Left ventricle myocardium superior (tissue), 1 donor: ENCODE data around the gene RP9. TPM values are rescaled to one million over a fixed set of nuclear protein-coding genes. Genes with fewer than 3 reads are reported as not detected.

ENCODE experiments used
- ATAC-seq: fragments of 200-7000 bp; cut with Tn5 transposase; one replicate; pipeline ENCODE4 v1.9.1; 2020; ENCODE audit warnings: mild to moderate bottlenecking, moderate library complexity
- DNase-seq: peaks from one replicate; pipeline ENCODE4 v3.0.0-alpha.2; 2020
- intact Hi-C: fragments of 100-400 bp; cut with micrococcal nuclease; formaldehyde crosslinking; loops from one replicate; pipeline ENCODE4 v1.11.0; 2022
- long read RNA-seq: library from polyadenylated mRNA; unstranded; transcript quantifications from one replicate; pipeline ENCODE4 v2.0.0, GENCODE V29; 2021
- total RNA-seq: library from RNA; stranded (reverse); fragmentation: NEBNext Ultra II Directional; extraction: Animal tissue kit (Norgen Biotek cat#: 25700); gene quantifications from one replicate; pipeline ENCODE4 v1.2.1, GENCODE V29; 2021
- donor health status: DM: no; HTN: yes; CAD: no; lungs with severe emphysema.

RP9 gene, protein sequence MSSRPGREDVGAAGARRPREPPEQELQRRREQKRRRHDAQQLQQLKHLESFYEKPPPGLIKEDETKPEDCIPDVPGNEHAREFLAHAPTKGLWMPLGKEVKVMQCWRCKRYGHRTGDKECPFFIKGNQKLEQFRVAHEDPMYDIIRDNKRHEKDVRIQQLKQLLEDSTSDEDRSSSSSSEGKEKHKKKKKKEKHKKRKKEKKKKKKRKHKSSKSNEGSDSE
- total RNA-seq, result 23.3 TPM
- long read RNA-seq, transcript RP9-201 (6 exons, 1,121 nt), result major isoform, 50 of 55 reads
- long read RNA-seq, partial matches to known transcripts, result 2 of 55 reads
- long read RNA-seq, other reads (novel, unspliced or antisense), result 3 of 55 reads

DNA sequence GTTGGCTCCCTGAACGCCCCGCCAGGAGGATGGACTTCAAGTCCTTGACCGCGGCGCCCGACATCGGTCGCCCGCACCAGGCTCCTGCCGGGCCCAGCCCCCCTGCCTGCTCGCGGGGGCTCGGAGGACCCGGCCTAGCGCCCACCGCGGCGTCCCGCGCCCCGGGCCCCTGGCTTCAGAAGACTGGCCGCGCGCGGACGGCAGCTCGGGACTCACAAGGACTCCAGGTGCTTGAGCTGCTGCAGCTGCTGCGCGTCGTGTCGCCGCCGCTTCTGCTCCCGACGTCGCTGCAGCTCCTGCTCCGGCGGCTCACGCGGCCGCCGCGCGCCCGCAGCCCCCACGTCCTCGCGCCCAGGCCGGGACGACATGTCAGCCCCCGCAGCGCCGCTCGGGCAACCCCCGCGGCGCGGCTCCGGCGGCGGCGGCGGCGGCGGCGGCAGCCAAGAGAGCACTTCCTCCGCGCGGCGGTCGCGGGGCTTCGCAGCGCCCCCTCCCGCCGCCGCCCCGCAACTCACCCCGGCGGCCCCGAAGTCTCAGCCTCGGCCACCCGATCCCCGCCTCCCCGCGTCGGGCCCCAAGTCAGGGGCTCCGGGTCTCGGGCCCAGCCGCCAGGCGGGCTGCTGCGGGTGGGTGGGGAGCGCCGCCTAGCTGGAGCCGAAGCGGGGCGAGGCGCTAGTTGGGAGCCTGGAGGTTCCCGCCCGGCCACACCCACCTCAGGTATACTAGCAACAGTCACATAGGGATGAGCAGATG is at the start of gene RP9:
RP9 (minus strand) TSS at position 400 of the 753 bp plus-strand sequence; CDS start at position 368, 32 bp downstream.
- DNase-seq, result peak; percentile 85
- intact Hi-C loops, result no loop called here
- ATAC-seq, result peak; percentile 89

DNA sequence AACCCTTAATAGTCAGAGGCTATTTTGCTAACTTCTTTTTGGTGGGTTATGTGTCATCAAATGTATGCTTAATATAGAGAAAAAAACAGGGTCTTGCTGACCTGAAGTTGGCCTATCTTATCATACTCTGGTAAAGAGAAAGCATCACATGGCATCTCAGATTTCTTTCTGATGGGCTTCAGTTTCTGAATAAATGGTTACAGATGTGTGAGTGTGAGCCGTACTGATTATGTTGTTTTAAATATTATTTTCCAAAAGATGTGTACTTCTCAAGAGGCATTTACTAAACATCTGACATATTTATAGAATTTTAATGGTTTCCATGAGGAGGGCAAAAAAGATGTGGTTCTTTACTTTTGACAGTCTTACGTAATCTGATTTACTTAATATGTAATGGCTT is 48.6 kb upstream of the RP9 start:
- intact Hi-C loops, result no loop called here
- no peak for ATAC-seq
- no peak for DNase-seq

DNA sequence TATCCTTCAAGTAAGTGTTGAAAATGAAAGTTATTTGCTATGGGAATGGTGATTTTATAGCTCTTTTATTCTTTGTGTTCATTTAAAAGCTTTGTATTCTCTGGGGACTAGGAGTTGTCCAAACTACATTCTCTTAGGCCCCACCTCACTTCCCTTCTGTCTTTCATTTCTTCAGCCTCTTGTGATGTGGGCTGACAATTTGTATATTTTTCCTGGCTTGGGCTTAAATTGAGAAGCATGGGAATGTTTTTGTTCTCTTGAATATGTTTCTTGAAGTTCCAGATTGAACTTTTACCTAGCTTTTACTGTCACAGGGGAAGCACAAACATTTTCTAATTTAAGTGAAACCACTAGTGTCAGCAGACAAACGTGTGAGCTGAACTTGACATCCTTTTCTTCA is 48.1 kb upstream of the RP9 start:
- intact Hi-C loops, result no loop called here
- peak; percentile 45 for ATAC-seq

DNA sequence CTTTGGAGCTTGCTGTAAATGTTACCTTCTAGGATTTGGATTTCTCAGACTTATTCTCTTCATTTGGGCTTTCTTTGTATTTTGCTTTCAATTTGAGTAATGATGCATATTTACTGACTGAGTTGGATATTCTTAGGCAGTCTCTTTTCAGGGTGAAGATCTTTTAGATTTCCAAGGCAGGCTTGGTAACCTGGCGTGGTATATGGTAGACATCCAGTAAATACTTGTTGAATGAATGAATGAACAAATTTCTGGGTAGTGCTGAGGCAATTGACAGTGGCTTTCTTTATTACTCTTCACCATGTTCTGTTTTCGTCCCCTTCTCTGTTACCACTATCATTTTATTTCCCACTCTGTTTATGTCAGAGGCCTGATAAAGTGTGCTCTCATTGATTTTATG is 47.2 kb upstream of the RP9 start:
- intact Hi-C loops, result no loop called here
- no peak for DNase-seq
- no peak for ATAC-seq

More for the DNA sequence above, 48.1 kb upstream of the RP9 start:
- DNase-seq, result no peak

DNA sequence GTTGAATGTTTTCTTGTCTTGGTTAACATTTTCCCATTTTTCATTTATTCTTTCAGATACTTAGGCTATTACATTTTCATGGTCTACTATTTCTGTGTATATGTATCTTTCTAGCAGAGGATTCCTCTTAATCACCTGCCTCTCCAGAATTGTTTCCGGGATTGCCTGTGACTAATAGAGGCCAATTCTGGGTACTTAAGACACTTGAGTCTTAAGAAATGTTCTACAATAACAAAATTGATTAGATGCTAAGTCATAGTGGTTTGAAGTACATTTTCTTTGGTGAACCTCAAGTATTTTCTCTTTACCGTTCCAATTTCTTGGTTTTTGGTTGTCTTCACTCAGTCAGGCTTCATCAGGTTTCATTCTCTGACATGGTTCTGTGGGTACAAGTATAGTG is 46.6 kb upstream of the RP9 start:
- intact Hi-C loops, result no loop called here
- ATAC-seq, result no peak
- DNase-seq, result no peak

DNA sequence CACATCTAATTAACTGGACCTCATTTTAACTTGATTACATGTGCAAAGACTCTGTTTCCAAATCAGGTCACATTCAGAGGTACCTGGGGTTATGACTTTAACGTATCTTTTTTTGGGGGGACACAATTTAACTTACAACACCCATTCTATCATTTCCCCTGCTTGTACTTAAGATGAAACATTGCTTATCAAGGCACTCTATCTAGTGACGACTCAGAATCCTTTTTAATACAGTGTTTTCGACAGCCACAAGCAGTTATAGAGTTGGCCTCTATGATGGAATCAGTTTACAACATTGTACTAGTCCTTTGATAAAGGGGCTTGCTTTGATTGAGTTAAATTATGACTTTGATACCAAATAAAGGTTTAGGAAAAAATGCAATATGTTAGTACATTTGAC is 42.9 kb upstream of the RP9 start:
- DNase-seq (no peak), ATAC-seq (no peak)
- intact Hi-C loops, result no loop called here

DNA sequence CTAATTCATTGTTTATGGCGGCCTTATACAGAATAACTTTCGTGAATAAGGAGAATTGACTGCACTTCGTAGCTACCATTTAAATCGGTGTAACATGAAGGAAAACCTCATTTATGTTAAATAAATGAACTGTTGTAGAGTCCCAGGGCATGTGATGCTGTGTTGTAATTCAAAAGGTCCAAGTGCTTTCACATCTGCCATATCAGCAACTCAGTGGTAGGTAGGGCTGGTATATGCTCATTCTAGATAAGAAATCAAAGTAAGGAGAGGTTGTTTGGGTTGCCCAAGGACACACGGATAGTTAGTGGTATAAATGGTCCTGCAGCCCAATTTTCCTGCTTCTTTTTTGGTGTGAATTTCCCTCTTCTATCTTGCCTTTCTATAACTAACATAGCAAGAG is 36.0 kb upstream of the RP9 start:
- DNase-seq, result no peak
- no peak for ATAC-seq
- intact Hi-C loops, result no loop called here

DNA sequence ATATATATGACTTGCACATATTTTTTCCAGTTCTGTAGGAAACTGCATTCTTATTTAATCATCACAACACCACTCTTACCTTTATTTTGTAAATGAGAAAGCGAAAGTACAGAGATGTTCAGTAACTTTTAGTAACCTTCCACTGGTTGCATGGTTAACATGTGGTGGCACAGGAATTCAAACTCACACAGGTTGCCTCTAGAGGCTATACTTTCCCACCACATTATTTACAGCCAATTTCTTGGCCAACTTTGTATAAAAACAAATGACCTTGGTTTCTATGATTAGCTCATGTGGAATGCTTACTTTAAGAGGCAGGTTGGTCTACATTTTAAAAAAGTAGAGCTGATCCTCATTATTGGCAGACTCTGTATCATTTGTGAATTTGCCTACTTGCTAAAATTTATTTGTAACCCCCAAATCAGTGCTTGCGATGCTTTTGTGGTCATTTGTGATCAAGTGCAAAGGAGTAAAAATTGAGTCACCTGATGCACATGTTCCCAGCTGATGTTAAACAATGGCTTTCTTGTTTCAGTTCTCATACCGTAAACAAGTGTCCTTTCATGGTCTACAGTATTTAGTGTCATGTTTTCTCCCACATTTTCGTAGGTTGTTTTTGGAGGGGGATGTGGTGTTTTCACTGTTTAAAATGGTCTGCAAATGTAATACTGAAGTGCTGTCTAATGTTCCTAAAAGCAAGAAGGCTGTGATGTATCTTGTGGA is 35.0 kb upstream of the RP9 start:
- DNase-seq (no peak), ATAC-seq (no peak)

DNA sequence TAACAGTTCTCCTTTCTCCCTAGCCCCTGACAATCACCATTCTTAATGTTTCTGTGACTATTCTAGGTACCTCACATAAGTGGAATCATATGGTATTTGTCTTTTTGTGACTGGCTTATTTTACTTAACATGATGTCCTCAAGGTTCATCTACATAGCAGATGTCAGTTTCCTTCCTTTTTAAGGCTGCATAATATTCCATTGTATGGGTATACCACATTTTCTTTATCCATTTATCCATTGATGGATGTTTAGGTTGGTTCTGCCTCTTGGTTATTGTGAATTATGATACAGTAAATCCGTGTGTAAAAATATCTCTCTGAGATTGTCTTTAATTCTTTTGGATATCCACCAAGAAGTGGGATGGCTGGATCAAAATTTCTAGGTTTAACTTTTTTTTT is 33.4 kb upstream of the RP9 start:
- DNase-seq, result no peak
- intact Hi-C loops, result no loop called here
- ATAC-seq, result no peak

More for the DNA sequence above, 35.0 kb upstream of the RP9 start:
- intact Hi-C loops, result no loop called here

DNA sequence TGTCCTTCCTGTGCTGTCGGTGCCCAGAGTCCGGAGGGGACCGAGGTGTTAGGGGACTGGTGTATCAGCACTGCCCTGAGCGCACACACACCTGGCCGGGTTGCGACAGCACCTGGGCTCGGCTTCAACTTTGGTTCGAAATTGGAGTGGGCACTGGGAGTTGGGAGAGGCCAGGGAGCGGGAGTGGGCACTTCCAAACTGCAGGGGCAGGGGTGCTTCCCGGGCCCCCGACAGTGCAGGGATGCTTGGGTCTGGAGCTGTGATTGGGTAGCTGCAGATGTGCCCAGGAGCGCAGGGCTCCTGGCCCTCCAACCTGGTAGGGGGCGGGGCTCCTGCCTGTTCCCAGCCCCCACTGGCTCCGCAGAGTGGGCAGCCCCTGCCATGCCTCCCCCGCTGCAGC is 27.9 kb upstream of the RP9 start:
- intact Hi-C loops, result no loop called here
- ATAC-seq (no peak), DNase-seq (no peak)

DNA sequence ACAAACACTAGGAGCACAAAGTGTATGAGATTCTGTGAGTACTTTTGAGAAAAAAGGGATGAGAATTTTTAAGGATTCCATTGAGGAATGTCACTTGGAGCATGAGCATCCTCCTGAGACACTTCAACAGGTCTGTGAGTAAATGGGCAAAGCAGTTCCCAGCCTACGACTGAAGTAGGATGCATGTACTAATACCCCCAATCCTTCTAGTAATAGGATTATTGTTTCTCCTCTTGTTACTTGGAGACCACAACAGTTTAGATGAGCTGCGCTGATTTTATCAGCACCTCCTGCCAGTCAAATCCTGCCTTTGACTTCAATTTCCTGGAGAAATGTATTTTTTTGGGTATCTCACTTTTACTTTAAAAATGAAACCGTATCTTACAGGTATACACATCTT is 21.0 kb upstream of the RP9 start:
- intact Hi-C loops, result no loop called here
- ATAC-seq (no peak), DNase-seq (no peak)

DNA sequence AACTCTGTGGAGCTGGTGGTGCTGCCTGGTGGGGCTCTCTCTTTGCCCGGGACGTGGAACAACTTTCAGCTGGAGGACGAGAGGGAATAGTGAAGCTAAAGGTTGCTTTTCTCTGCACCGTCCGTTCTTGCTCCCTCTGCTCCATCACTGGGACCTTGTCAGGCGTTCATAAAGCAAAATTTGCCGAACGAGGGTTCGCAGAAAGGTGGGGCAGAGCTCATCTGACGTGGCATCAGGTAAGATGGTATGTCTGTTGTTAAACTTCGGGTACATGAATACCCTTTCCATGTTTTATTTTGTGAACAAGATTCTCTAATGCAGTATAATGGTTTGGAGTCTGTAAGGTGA is 20.6 kb upstream of the RP9 start:
- peak; percentile 13 for ATAC-seq
- intact Hi-C loops, result no loop called here
- DNase-seq, result no peak

DNA sequence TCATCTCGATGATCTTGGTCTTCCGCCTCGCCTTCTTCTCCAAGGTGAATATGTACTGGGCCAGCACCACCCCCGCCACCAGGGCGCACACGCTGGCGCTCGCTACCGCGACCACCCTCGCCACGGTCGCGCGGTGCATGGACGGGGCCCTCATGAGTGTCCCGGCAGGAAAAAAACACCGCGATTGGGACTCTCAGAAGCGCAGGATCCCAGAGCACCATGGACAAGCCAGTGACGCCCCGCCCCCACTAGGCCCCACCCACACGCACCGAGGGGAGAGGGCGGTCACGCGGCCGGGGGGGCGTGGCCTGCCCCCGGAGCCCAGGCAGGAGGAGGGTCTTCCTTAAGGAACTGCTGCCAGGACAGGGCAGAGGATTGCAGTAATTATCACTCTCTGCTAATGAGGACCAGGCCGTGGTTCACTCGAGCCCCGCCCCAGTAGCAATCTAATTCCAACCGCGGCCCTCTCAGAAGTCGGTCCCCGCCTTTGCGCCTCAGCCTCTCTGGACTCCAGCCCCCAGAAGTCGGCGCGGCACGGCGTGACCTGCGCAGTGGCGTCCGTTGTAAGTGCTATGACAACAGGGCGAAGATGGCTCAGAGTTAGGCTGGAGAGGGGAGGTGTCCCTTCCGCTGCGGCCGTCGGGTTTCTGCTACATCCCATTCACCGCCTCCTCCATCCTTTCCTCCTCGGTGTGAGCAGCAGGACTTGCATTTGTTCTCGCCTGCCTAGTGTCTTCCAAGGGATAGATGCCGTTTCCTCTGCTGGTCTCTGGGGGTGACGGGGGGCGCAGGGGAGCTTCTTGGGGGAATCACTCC is 20.0 kb upstream of the RP9 start, which contains the start of gene BBS9:
BBS9 (plus strand) TSS at position 575 of the 816 bp plus-strand sequence. CDS start 16,689 bp downstream, outside the sequence.
- ATAC-seq (peak; percentile 99), DNase-seq (peak; percentile 97)
- intact Hi-C loops, result no loop called here

DNA sequence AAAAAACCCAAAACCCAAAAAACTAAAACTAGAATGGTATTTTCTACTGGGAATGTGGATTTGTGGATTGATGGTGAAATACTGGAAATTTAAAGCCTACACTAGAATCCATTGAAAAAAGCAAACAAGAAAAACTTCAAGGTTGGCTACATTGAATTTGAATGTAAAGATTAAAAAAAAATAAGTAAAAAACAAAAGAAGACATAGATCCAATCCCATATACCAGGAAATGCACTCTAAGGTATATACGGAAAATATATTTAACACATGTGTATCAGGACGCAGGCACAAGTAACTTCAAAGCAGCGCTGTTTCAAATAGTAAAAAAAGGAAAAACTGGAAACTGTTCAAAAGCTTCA is 19.4 kb upstream of the RP9 start:
- intact Hi-C loops, result no loop called here
- no peak for DNase-seq
- ATAC-seq, result no peak

DNA sequence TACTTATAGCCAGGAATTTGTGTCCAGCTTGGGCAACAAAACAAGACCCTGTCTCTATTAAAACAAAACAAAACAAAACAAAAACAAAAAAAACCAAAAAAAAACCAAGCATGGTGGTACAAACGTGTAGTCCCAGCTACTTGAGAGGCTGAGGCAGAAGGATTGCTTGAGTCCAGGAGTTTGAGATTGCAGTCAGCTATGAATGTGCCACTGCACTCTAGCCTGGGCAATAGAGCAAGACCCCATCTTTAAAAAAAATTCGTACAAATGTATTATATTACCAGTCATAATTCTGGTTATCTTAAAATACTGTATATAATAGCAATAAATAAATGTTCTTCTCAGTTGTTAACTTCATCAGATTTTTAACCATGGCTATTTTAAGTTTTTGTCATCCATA is 17.9 kb upstream of the RP9 start:
- DNase-seq (no peak), ATAC-seq (no peak)
- intact Hi-C loops, result no loop called here

DNA sequence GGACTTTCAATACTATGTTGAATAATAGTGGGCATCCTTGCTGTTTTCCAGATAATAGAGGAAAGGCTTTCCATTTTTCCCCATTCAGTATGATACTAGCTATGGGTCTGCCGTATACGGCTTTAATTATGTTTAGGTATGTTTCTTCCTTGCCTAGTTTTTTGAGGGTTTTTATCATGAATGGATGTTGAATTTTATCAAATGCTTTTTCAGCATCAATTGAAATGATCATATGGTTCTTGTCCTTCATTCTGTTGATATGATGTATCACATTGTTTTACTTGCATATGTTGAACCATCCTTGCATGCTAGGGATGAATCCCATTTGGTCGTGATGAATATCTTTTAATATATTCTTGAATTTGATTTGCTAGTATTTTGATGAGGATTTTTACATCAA is 9.2 kb upstream of the RP9 start:
- DNase-seq (no peak), ATAC-seq (no peak)
- intact Hi-C loops, result no loop called here

DNA sequence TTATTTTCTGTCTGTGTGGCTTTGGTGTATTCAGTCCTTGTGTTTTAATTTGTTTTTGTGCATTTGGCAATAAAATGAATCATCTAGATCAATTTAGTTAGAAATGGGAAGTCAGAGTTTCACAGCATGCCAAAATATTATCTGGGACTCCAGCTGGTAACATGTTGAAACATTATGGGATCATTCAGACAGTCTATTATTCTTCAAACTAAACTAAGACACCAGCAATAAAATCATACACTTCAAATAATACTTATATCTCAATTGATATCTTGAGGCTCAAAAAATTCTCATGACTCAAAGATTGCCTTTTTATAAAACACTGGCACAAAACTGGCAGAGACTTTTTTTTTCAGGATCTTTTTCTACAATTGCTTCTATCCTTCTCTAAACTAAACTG is 5.8 kb upstream of the RP9 start:
- intact Hi-C loops, result no loop called here
- ATAC-seq (no peak), DNase-seq (no peak)

DNA sequence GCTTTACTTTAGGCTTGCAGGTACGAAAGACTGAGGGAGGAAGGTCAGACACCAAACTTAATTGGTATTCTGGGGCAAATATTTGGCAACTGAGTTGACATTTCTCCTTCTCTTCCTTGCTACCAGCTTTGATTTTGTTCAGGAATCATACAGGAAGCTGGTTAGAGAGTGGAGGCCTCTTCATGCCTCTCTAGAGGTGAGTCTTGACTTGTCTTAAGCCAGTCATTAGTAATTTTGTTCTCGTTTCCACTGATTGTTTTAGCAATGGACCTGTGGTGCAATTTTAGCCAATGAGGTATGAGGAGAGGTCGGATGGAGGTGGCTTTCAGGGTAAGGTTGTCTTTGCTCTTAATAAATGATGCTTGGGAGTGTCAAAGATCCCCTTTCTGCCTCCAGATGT is 2.4 kb upstream of the RP9 start:
- no peak for DNase-seq
- ATAC-seq, result no peak
- intact Hi-C loops, result no loop called here

DNA sequence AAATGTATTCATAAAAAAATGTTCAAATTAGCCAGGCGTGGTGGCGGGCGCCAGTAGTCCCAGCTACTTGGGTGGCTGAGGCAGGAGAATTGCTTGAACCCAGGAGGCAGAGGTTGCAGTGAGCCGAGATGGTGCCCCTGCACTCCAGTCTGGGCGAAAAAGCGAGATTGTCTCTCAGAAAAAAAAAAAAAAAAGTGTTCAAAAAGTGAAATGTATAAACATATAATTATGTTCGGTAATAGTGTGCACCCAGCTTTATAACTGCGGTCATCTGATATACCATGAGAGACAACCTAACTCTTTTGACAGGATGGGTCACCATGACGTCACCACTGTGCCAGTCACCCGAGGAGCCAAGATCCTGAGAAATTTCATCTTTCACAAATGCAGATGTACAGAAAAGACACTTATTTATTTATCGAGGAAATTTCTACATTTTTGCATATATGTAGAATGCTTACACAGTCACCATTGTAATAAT is 594 bp upstream of the RP9 start:
- no peak for ATAC-seq
- DNase-seq, result no peak
- intact Hi-C loops, result no loop called here
